NB4 (cell line): Measurements from ENCODE around the gene TUBB4B.

ENCODE experiments used
- CTCF ChIP-seq: IDR thresholded peaks from one replicate; pipeline ENCODE4 v1.5.1; 2012; ENCODE audit warnings: low read depth, low read length
- MYC ChIP-seq: IDR thresholded peaks from 2 replicates; pipeline ENCODE4 v1.6.1; 2011; ENCODE audit warnings: low read depth, low read length
- POLR2A ChIP-seq: IDR thresholded peaks from 2 replicates; pipeline ENCODE4 v1.6.1; 2011; ENCODE audit warnings: mild to moderate bottlenecking; ENCODE audit not compliant: insufficient read length; ENCODE audit errors: extremely low read depth
- TF ChIP-seq, protein P1 (sequence below): IDR thresholded peaks from 2 replicates; pipeline ENCODE4 v1.6.1; 2011; ENCODE audit warnings: low read depth, low read length

- no peak for TF ChIP-seq CTCF
- TF ChIP-seq POLR2A: no peak
- TF ChIP-seq, protein P1, sequence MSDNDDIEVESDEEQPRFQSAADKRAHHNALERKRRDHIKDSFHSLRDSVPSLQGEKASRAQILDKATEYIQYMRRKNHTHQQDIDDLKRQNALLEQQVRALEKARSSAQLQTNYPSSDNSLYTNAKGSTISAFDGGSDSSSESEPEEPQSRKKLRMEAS: no peak
- no peak for TF ChIP-seq MYC
Observed at GRCh38 chr9:137204731-137205125, 36.4 kb upstream of the TUBB4B start.
